GM19025 (cell line): ENCODE measurements around the gene PLPPR2.
A peak's percentile ranks its signal among the peaks of the same experiment; 100 is the strongest.
"Not testable (repeated sequence)": the region's sequence is repeated elsewhere in the genome, so short reads cannot be mapped to it uniquely, and the experiment has no call there.

ENCODE experiments used
- ATAC-seq: cut with Tn5 transposase; IDR thresholded peaks from one replicate; pipeline ENCODE4 v1.9.1; 2021; ENCODE audit warnings: mild to moderate bottlenecking, low read depth, moderate library complexity; ENCODE audit not compliant: unreplicated experiment

Gene PLPPR2

GRCh38 chr19:11355160-11356073 is at the start of gene PLPPR2:
Gene PLPPR2, plus strand, starts transcription at chr19:11355432. Its CDS starts 2,242 bp downstream, at chr19:11357674.
- ATAC-seq, result no peak

DNA sequence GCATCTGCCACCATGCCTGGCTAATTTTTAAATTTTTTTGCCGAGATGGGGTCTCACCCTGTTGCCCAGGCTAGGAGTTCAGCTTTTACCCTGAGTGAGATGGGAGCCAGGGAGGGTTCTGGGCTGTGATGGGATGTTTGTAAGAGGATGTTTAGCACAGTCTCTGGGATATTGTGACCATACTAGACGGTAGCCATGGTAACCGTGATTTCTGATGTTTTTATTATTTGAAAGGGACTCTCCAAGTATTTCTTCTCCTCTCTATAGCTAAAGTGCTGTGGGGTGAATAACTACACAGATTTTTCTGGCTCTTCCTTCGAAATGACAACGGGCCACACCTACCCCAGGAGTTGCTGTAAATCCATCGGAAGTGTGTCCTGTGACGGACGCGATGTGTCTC is 48.9 kb upstream of the PLPPR2 start:
- no peak for ATAC-seq

DNA sequence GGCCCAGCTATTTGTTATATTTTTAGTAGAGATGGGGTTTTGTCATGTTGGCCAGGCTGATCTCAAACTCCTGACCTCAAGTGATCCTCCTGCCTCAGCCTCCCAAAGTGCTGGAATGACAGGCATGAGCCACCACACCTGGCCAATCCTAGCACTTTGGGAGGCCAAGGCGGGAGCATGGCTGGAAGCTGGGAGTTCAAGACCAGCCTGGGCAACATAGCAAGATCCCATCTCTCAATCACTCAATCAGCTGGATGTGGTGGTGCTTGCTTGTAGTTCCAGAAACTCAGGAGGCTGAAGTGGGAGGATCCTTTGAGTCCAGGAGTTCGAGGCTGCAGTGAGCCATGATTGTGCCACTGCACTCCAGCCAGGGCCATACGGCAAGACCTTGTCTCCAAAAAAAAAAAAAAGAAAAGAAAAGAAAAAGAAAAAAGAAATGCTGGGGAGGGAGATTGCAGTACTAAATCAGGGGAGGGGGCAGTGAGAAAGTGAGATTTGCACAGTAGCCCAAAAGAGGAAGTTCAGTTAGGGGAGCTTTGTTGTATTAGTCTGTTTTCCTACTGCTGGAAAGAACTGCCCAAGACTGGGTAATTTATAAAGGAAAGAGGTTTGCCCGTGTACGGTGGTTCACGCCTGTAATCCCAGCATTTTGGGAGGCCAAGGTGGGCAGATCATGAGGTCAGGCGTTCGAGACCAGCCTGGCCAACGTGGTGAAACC is 34.8 kb upstream of the PLPPR2 start:
- ATAC-seq, result not testable (repeated sequence)

GRCh38 chr19:11321191-11322126 is 33.8 kb upstream of the PLPPR2 start:
- no peak for ATAC-seq

DNA sequence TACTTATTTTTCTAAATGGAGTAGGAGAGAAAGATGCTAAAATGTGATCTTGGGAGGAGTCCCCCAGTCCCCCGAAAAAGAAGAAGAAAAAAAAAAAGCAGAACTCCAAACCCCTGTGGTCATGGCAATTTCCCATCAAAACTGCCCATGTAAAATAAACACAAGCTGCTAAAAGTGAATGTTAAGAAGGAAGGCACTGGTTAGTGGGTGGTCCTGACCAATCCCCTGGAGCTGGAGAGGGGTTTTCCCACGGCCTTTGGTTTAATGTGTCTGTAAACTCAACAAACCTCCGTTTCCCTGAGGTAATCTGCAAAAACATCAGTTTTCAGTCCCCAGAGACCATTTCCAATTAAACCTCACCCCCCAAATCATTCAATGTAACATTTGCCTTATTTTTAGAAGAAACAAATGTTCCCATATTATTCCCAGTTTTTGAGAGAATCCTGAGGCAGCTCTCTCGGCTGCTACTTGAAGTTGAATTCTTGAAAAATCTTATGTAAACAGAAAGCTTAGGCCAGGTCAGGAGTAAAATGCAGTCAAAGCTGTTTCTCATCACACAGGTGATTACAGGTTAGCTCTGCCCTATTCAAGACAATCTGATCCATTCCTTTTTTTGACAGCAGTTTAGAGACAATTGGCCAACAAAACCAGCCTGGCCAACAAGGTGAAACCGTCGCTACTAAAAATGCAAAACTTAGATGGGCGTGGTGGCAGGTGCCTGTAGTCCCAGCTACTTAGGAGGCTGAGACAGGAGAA is 32.8 kb upstream of the PLPPR2 start:
- no peak for ATAC-seq

GRCh38 chr19:11323601-11324078 is 31.6 kb upstream of the PLPPR2 start:
- ATAC-seq, result no peak

GRCh38 chr19:11324079-11324661 is 31.1 kb upstream of the PLPPR2 start:
- peak; percentile 61 for ATAC-seq

GRCh38 chr19:11324748-11325389 is 30.4 kb upstream of the PLPPR2 start:
- ATAC-seq, result no peak

- no peak for ATAC-seq
Measured at GRCh38 chr19:11325544-11325943, 29.7 kb upstream of the PLPPR2 start.

DNA sequence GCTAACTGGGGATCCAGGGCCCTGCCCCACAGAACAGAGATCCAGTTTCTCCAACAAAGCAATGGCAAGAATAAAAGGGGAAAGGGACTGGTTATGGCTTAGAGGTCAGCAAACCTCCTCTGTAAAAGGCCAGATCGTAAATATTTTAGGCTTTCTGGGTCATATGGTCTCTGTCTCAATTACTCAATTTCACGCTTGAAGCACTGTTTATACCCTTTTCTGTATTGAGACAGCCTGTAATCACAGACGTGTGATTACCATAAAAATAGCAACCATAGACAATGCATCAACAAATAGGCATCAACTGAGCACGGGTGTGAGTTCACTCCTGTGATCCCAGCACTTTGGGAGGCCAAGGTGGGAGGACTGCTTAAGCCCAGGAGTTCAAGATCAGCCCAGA is 25.1 kb upstream of the PLPPR2 start:
- no peak for ATAC-seq

GRCh38 chr19:11331502-11331901 is 23.7 kb upstream of the PLPPR2 start:
- no peak for ATAC-seq

- ATAC-seq, result no peak
Measured at GRCh38 chr19:11332822-11333221, 22.4 kb upstream of the PLPPR2 start.

DNA sequence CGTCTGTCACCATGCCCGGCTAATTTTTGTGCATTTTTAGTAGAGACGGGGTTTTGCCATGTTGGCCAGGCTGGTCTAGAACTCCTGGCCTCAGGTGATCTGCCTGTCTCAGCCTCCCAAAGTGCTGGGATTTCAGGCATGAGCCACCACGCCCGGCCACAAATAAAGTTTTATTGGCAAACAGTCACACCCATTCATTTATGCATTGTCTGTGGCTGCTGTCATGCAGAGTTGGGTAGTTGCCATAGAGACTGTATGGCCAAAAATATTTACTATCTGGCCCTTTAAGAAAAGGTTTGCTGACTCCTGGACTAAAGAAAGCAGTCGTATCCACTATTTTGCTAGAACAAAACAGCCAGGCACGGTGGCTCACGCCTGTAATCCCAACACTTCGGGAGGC is 21.4 kb upstream of the PLPPR2 start:
- ATAC-seq, result not testable (repeated sequence)

GRCh38 chr19:11335449-11336146 is 19.6 kb upstream of the PLPPR2 start:
- ATAC-seq, result no peak

DNA sequence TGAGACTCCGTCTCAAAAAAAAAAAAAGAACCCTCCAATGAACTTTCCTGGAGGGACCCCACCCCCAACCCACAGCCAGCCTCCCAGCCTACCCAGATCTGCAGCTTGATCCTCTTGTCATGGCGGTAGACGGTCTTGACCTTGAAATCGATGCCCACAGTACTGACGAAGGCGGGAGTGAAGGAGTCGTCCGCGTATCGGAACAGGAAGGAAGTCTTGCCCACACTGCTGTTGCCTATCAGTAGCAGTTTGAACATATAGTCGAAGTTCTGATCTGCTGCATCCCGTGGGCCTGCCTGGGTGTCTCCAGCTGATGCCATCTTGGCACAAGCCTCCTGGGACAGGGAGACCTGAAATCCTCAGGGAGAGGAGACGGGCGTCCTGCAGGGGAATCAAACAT is 18.2 kb upstream of the PLPPR2 start:
- no peak for ATAC-seq

DNA sequence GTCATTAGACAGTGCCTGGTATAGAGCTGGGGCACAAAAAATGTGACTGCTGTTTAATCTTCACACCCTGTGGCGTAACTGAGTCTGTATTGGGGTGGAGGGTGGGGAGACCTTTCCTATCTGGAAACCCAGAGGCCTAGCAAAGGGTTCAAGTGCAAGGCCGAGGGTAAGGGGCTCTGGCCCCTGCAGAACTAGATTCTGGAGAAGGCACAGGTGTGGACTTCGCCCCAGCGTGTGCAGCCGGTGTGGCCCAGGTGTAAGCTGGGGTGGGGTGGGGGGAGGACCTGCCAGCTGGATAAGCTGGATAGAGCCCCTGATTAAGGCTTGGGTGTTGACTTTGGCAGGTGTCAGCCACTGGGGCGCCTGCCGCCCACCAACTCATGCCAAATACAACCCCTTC is 17.1 kb upstream of the PLPPR2 start:
- no peak for ATAC-seq

- no peak for ATAC-seq
Measured at GRCh38 chr19:11338569-11339253, 16.5 kb upstream of the PLPPR2 start.
